ENCODE measurements around the gene NKG7. TPM values are rescaled to one million over a fixed set of nuclear protein-coding genes. Genes with fewer than 3 reads are reported as not detected.
"Not testable (repeated sequence)": the region's sequence is repeated elsewhere in the genome, so short reads cannot be mapped to it uniquely, and the experiment has no call there.

NKG7 gene
- total and polyA plus RNA-seq, 8 donors, result 2.8 to 50.1 (median 6.0) TPM

DNA sequence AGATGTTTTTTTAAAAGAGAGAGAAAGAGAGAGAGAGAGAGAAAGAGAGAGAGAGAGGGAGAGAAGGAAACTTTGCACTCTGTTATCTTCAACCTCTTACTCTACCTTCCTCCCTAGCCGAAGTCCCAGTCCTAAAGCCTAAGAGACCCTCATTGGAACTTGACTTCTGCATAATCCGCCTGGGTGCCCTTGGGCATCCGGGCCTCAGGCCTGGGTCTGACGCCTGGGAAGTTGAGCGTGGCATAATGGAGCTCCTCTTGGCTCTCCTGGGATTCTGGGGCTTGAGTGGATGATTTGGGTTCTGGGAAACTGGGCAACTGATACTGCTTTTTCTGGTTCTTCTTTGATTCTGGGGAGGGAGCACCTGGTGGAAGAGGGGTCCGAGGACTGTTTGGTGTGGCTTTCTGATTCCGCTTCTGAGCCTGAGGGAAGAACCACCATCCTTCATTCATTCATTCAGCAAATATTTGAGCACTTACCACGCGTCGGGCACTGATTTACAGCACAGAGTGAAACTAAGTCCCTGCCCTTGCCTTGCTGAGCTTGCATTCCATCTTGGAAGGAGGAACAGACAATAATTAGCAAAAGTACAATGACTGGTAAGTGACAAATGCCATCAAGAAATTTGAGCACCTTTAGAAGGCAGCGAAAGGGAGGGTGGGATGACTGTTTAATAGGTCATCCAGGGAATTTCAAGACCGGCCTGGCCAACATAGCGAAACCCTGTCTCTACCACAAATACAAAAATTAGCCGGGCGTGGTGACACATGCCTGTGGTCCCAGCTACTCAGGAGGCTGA is 38.7 kb upstream of the NKG7 start:
- intact Hi-C loops (cut with DNase I), result no loop called here
- DNase-seq (no peak), ATAC-seq (no peak)
- H3K27ac ChIP-seq, result no peak overlapping the region
- H3K4me3 ChIP-seq, result no peak overlapping the region
- H3K9me3 ChIP-seq, result no peaks in the 10 kb centered on the region
- TF ChIP-seq, protein P1, sequence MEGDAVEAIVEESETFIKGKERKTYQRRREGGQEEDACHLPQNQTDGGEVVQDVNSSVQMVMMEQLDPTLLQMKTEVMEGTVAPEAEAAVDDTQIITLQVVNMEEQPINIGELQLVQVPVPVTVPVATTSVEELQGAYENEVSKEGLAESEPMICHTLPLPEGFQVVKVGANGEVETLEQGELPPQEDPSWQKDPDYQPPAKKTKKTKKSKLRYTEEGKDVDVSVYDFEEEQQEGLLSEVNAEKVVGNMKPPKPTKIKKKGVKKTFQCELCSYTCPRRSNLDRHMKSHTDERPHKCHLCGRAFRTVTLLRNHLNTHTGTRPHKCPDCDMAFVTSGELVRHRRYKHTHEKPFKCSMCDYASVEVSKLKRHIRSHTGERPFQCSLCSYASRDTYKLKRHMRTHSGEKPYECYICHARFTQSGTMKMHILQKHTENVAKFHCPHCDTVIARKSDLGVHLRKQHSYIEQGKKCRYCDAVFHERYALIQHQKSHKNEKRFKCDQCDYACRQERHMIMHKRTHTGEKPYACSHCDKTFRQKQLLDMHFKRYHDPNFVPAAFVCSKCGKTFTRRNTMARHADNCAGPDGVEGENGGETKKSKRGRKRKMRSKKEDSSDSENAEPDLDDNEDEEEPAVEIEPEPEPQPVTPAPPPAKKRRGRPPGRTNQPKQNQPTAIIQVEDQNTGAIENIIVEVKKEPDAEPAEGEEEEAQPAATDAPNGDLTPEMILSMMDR (IDR thresholded peaks at IDR 0.05), result no peak
- peaks cover 0 to 20% of the 10 kb centered on the region in 2 donors for H3K27me3 ChIP-seq
- H3K4me1 ChIP-seq, result peaks cover 0 to 58% of the 10 kb centered on the region in 2 donors
- peaks cover 0 to 29% of the 10 kb centered on the region in 2 donors for H3K36me3 ChIP-seq

DNA sequence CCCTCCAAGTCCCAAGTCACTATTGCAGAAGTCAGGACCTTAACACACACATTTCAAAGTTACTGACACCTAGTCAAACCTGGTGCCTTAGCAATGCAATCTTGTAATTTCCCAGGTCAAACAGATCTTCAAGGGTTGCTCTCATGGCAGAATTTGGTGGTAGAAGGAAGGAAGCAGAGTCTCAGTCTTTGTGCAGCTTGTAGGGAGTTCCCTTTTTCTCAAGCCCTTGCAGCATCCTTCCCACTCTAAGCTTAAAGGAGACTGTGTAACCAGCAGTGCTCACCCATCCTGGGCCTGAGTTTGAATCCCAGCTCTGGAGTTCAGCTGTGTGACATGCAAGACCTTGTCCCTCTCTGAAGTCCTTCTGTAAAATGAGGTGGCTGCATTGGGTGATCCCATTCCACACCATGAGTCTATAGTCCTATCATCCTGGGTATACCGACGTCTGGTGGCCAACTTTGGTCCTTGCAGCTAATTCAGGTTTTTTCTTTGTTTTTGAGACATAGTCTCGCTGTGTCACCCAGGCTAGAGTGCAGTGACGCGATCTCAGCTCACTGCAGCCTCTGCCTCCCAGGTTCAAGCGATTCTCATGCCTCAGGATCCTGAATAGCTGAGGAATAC is 35.2 kb upstream of the NKG7 start:
- TF ChIP-seq, protein P1 (IDR thresholded peaks at IDR 0.05), result no peak
- Histone ChIP-seq H3K27me3 (no peaks in the 10 kb centered on the region), H3K9me3 (peaks cover 0 to 6% of the 10 kb centered on the region in 2 donors), H3K4me3 (no peak overlapping the region), H3K36me3 (peaks cover 0 to 6% of the 10 kb centered on the region in 2 donors), H3K4me1 (peaks cover 0 to 44% of the 10 kb centered on the region in 2 donors), H3K27ac (peak overlapping the region in 1 of 2 donors; percentile 88)
- DNase-seq (peak in 1 of 4 donors; percentile 21), ATAC-seq (peak; percentile 77)
- intact Hi-C loops (cut with DNase I), result no loop called here

DNA sequence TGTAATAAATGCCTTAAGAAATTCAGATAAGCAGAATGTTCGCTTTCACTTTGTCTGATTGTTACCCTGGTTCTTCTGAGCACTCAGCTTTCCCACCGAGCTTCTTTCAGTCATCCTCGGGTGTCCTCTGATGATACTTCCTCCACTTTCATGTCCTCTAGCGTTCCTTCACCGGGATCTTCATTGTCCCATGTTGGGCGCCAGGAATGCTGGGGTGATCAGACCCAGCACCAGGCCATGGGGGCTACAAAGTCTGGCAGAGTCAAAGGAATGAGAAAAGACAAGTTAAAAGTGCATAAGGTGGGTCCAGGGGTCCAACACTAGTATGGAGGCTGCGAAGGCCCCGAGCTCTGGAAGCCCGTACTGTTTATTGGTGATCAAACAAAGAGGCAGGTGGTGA is 29.7 kb upstream of the NKG7 start:
- Histone ChIP-seq H3K27ac (no peak overlapping the region), H3K27me3 (no peaks in the 10 kb centered on the region), H3K9me3 (peaks cover 0 to 18% of the 10 kb centered on the region in 2 donors), H3K4me1 (peaks cover 0 to 21% of the 10 kb centered on the region in 2 donors), H3K36me3 (no peaks in the 10 kb centered on the region), H3K4me3 (no peak overlapping the region)
- intact Hi-C loops (cut with DNase I), result no loop called here
- no peak for DNase-seq
- TF ChIP-seq, protein P1 (IDR thresholded peaks at IDR 0.05), result no peak
- ATAC-seq, result no peak

DNA sequence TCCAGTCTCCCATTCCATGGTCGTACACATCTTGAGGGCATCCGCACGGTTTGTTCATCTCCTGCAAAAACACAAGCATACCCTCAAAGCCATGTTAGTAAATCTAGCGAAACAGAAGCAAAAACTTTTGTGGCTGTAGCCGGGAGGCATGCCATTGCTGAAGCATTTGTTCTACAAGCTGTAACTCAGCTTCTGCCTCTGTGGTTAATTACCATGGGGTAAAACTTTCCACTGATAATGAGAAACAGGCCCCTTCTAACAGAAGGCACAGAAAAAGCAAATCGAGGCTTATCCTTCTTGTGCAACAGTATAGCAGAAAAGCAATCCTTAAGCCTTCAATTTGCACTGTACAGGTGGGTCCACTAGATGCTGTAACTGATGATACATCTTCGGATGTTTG is 27.5 kb upstream of the NKG7 start:
- not testable (repeated sequence) for H3K4me3 ChIP-seq

DNA sequence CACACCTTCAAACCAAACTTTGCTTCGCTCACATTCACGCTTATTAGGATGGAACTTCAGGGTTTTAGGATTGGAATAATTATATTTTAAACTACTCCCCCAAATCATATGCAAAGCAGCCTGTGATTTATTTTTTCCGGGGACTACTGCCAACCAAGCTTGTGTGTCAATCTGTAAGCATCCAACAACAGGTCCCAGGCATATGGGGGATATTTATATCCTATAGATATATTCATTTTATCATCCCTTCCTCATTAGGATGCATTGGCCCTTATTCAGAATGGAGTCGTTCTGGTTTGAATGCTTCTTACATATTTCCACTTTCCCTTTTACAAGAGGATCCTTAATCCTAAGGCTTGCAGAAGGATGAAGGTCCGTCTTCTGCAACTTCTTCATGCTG is 26.8 kb upstream of the NKG7 start:
- intact Hi-C loops (cut with DNase I), result no loop called here
- Histone ChIP-seq H3K4me1 (peaks cover 0 to 21% of the 10 kb centered on the region in 2 donors), H3K36me3 (no peaks in the 10 kb centered on the region), H3K27ac (no peak overlapping the region), H3K4me3 (no peak overlapping the region), H3K9me3 (peaks cover 0 to 18% of the 10 kb centered on the region in 2 donors), H3K27me3 (no peaks in the 10 kb centered on the region)
- TF ChIP-seq, protein P1 (IDR thresholded peaks at IDR 0.05), result no peak
- no peak for ATAC-seq
- DNase-seq, result no peak

More for the DNA sequence above, 27.5 kb upstream of the NKG7 start:
- H3K27ac ChIP-seq; DNase-seq; ATAC-seq; intact Hi-C loops (cut with DNase I); H3K36me3 ChIP-seq; H3K27me3 ChIP-seq: not testable (repeated sequence)
- Histone ChIP-seq H3K4me1 (peaks cover 0 to 14% of the 10 kb centered on the region in 2 donors), H3K9me3 (peaks cover 0 to 18% of the 10 kb centered on the region in 2 donors)

Measured in left lung (tissue), 10 donors.